HepG2 (cell line): ENCODE results near the gene TMEM141. TPM values are rescaled to one million over a fixed set of nuclear protein-coding genes. Genes with fewer than 3 reads are reported as not detected.

Experiments
- ATAC-seq: fragments of 200-7000 bp; cut with Tn5 transposase; 3 replicates; pipeline ENCODE4 v1.9.1; 2020; ENCODE audit warnings: mild to moderate bottlenecking, moderate library complexity
- BruUV-seq: library from RNA; stranded (reverse); fragments of 400-500 nt; replicated peaks from 2 replicates; lab custom pipeline; 2021; lab: Mats Ljungman, UMichigan
- CTCF ChIA-PET: fragments of 300-600 bp; formaldehyde crosslinking; extraction: SDS; loops from one replicate; lab custom pipeline; 2021; ENCODE audit warnings: low total read pairs, inconsistent platforms, low intra/inter-chr PET ratio; lab: Yijun Ruan, JAX
- POLR2A ChIA-PET: fragments of 350-600 bp; sonication (Branson Sonifier 250); formaldehyde crosslinking; loops from one replicate; lab custom pipeline; 2020; ENCODE audit warnings: antibody characterized with exemption, inconsistent platforms; lab: Yijun Ruan, JAX
- DNase-seq: peaks from one replicate; pipeline ENCODE4 v3.0.0-alpha.2; 2015; ENCODE audit warnings: low spot score
- FAIRE-seq: peaks from 3 replicates; lab custom pipeline; 2011; peaks lifted over from hg19 to GRCh38; lab: Jason Lieb, UNC
- H2AFZ ChIP-seq: one replicate; pipeline ENCODE4 v1.6.1; 2011; ENCODE audit warnings: low read length, inconsistent platforms
- H3K27ac ChIP-seq: fragments of 300-600 bp; 3 replicates; pipeline ENCODE4 v1.8.0; 2011; ENCODE audit warnings: mixed run types, mild to moderate bottlenecking, mixed read lengths, low read length, inconsistent platforms; ENCODE audit not compliant: insufficient read depth; ENCODE audit errors: extremely low read length
- H3K27me3 ChIP-seq, 2 experiments: fragments of 200-600 bp in 1 of 2; 2 replicates in 1 of 2; 3 replicates in 1 of 2; pipeline versions ENCODE4 v1.6.0 to v1.8.0; 2011; ENCODE audit warnings: low read length in 2 of 2, mild to moderate bottlenecking in 2 of 2, moderate library complexity in 2 of 2, inconsistent platforms in 1 of 2; ENCODE audit not compliant: insufficient read depth in 2 of 2, control insufficient read depth in 1 of 2
- H3K36me3 ChIP-seq, 2 experiments: fragments of 200-600 bp in 1 of 2; replicated peaks in 1 of 2; 2 replicates in 1 of 2; 3 replicates in 1 of 2; pipeline versions ENCODE4 v1.5.1 to v1.8.0; 2011; ENCODE audit warnings: low read length in 2 of 2, inconsistent platforms in 1 of 2; ENCODE audit not compliant: insufficient read depth in 2 of 2, control insufficient read depth in 1 of 2
- H3K4me1 ChIP-seq: 2 replicates; pipeline ENCODE4 v1.5.1; 2012; ENCODE audit warnings: low read length, inconsistent platforms; ENCODE audit not compliant: insufficient read depth
- H3K4me2 ChIP-seq: 2 replicates; pipeline ENCODE4 v1.6.0; 2011; ENCODE audit warnings: low read depth, low read length, inconsistent platforms
- H3K4me3 ChIP-seq, 3 experiments: fragments of 200-600 bp in 1 of 3; sonication (generic), shearing (Covaris generic) in 1 of 3; replicated peaks in 1 of 3; 2 replicates each; pipeline ENCODE4 v1.5.1; 2011 to 2016; ENCODE audit warnings: low read length in 3 of 3, inconsistent platforms in 2 of 3, low read depth in 2 of 3, mild to moderate bottlenecking in 2 of 3, control low read depth in 1 of 3, mixed read lengths in 1 of 3; ENCODE audit not compliant: insufficient read depth in 1 of 3
- H3K79me2 ChIP-seq: one replicate; pipeline ENCODE4 v1.6.1; 2011; ENCODE audit warnings: low read length, inconsistent platforms; ENCODE audit not compliant: insufficient read depth
- H3K9ac ChIP-seq: 2 replicates; pipeline ENCODE4 v1.6.0; 2011; ENCODE audit warnings: mild to moderate bottlenecking, low read depth, low read length, inconsistent platforms; ENCODE audit not compliant: insufficient read depth
- H3K9me3 ChIP-seq: 2 replicates; pipeline ENCODE4 v1.5.1; 2012; ENCODE audit warnings: mild to moderate bottlenecking, low read length
- H4K20me1 ChIP-seq: 2 replicates; pipeline ENCODE4 v1.6.0; 2011; ENCODE audit warnings: inconsistent platforms, mild to moderate bottlenecking, low read length, moderate library complexity; ENCODE audit not compliant: insufficient read depth
- ARHGAP35 ChIP-seq: sonication (generic); formaldehyde crosslinking; IDR thresholded peaks from 2 replicates; pipeline ENCODE4 v1.9.0; 2022; ENCODE audit warnings: mild to moderate bottlenecking, inconsistent platforms, moderate library complexity, missing genetic modification reagents, borderline replicate concordance
- ASH2L ChIP-seq: fragments of 300-600, 200-600 bp; sonication (generic); IDR thresholded peaks from 2 replicates; pipeline ENCODE4 v1.7.0; 2017; ENCODE audit warnings: low read depth, mild to moderate bottlenecking, moderate library complexity, mixed read lengths, low read length; ENCODE audit not compliant: insufficient read length
- CREB1 ChIP-seq, 2 experiments: fragments of 450-650 bp in 1 of 2; IDR thresholded peaks; 2 replicates each; pipeline ENCODE4 v1.6.1; 2016 to 2017; ENCODE audit warnings: control low read depth in 1 of 2, mild to moderate bottlenecking in 1 of 2, missing compliant biosample characterization in 1 of 2, missing genetic modification characterization in 1 of 2
- DBP ChIP-seq: sonication (generic); formaldehyde crosslinking; IDR thresholded peaks from 2 replicates; pipeline ENCODE4 v1.4.0; 2020; ENCODE audit warnings: missing genetic modification reagents; ENCODE audit errors: not compliant biosample characterization
- MED1 ChIP-seq: sonication (generic); formaldehyde crosslinking; IDR thresholded peaks from 2 replicates; pipeline ENCODE4 v1.4.0; 2020; ENCODE audit warnings: missing genetic modification reagents
- MYNN ChIP-seq: sonication (generic); formaldehyde crosslinking; IDR thresholded peaks from 2 replicates; pipeline ENCODE4 v1.4.0; 2020; ENCODE audit warnings: mild to moderate bottlenecking, low read depth, missing genetic modification reagents
- THAP11 ChIP-seq: IDR thresholded peaks from 2 replicates; pipeline ENCODE4 v1.6.1; 2016; ENCODE audit warnings: missing biosample characterization, missing genetic modification reagents
- WIZ ChIP-seq: sonication (generic); formaldehyde crosslinking; IDR thresholded peaks from 2 replicates; pipeline ENCODE4 v1.5.1; 2020; ENCODE audit warnings: mild to moderate bottlenecking, missing genetic modification reagents
- ZBTB43 ChIP-seq: sonication (generic); formaldehyde crosslinking; conservative IDR thresholded peaks from 2 replicates; pipeline ENCODE4 v1.4.0; 2020; ENCODE audit warnings: missing genetic modification reagents
- ZNF207 ChIP-seq: fragments of 450-650 bp; IDR thresholded peaks from 2 replicates; pipeline ENCODE4 v1.6.1; 2016; ENCODE audit warnings: antibody characterized with exemption, borderline replicate concordance
- ZNF564 ChIP-seq: sonication (generic); formaldehyde crosslinking; IDR thresholded peaks from 2 replicates; pipeline ENCODE4 v1.8.1; 2023; ENCODE audit warnings: mild to moderate bottlenecking, missing genetic modification reagents
- ZNF576 ChIP-seq: sonication (generic); formaldehyde crosslinking; IDR thresholded peaks from 2 replicates; pipeline ENCODE4 v1.4.0; 2020; ENCODE audit warnings: mild to moderate bottlenecking, missing genetic modification reagents
- ZSCAN31 ChIP-seq: sonication (generic); formaldehyde crosslinking; IDR thresholded peaks from 2 replicates; pipeline ENCODE4 v1.5.0; 2020; ENCODE audit warnings: low read depth, mild to moderate bottlenecking, missing genetic modification reagents
- WGBS: methylation state at CpG from one replicate; pipeline ENCODE4 v1.1.6; 2017; ENCODE audit warnings: low lambda C conversion rate; 5-methylcytosine and 5-hydroxymethylcytosine counted together
- in situ Hi-C: cut with HindIII; loops from 2 replicates; pipeline ENCODE4 v1.10.0; 2017; ENCODE audit warnings: low pct_unique_long_range_greater_than_20kb; ENCODE audit not compliant: extremely low pct_ligation_motif_present
- intact Hi-C: fragments of 100-400 bp; cut with micrococcal nuclease; formaldehyde crosslinking; loops from one replicate; pipeline ENCODE4 v1.10.0; 2022; ENCODE audit not compliant: unreplicated experiment
- polyA plus RNA-seq, 8 experiments: library from polyadenylated mRNA; depleted of rRNA in 3 of 8; stranded (reverse) in 7 of 8; unstranded in 1 of 8; fragments of >200 nt; fragmentation: Illumina TruSeq in 4 of 8; extraction: Trizol in 4 of 8; gene quantifications; 2 replicates each; pipeline versions ENCODE4 v1.2.1 to v1.2.3, GENCODE V29; 2011 to 2016; ENCODE audit warnings: low read depth in 4 of 8, missing spikeins in 1 of 8, mixed read lengths in 1 of 8; ENCODE audit not compliant: insufficient read depth in 1 of 8
- total RNA-seq, 5 experiments: library from RNA; depleted of rRNA; stranded (reverse); fragments of >200 nt; fragmentation: Illumina TruSeq; extraction: Trizol; gene quantifications; 2 replicates each; pipeline ENCODE4 v1.2.3, GENCODE V29; 2016; ENCODE audit warnings: low read depth in 1 of 5
- TF ChIP-seq, protein P1 (sequence below): sonication (generic); formaldehyde crosslinking; IDR thresholded peaks from 2 replicates; pipeline ENCODE4 v1.4.0; 2020; ENCODE audit warnings: missing genetic modification reagents, mild to moderate bottlenecking, borderline replicate concordance

TMEM141 gene
- total and polyA plus RNA-seq, 2 of the 13 experiments (the other 11 are each of a cell fraction or from before 2014, with no cell fraction given) = 81.0 to 202 TPM

DNA sequence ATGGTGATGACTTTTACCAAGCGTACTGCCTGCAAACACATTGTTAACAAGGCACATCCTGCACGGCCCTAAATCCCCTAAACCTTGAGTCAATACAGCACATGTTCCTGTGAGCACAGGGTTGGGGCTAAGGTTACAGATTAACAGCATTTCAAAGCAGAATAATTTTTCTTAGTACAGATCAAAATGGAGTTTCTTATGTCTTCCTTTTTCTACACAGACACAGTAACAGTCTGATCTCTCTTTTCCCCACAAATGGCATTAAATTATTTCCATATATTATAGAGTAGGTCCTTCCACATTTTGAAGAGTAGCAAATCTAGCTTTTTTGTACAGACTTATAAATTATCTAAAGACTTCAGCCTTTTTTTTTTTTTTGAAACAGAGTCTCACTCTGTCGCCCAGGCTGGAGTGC lies 1.6 kb upstream of the TMEM141 start:
- DNase-seq = peak; percentile 89
- Histone ChIP-seq H3K27me3 (no peaks in the 10 kb centered on the region; a peak in 1 of 5 replicates), H3K27ac (peak overlapping the region; percentile 91), H3K9ac (peak overlapping the region; percentile 62), H3K4me2 (peak overlapping the region; percentile 91), H3K79me2 (peaks cover 25% of the 10 kb centered on the region), H3K4me1 (peaks cover 82% of the 10 kb centered on the region), H3K4me3 (peak overlapping the region in 1 of 3 experiments; percentile 41; a peak in 1 of 6 replicates), H4K20me1 (no peaks in the 10 kb centered on the region), H2AFZ (no peak overlapping the region), H3K9me3 (no peaks in the 10 kb centered on the region), H3K36me3 (0 out of 5 replicates have a peak, but pooled peaks cover 0 to 12% of the 10 kb centered on the region in 2 experiments)
- CTCF ChIA-PET = no interaction called here
- POLR2A ChIA-PET = interaction anchor here (1.6 kb wide), 1 partner anchor 10 kb away, joined by 22 read pairs; no protein-coding TSS in a partner anchor
- ATAC-seq = no peak
- BruUV-seq = no TSS peak
- intact Hi-C loops (loop anchor here (5.0 to 10.0 kb wide), 3 partner anchors 58 to 138 kb away; partner anchors contain the start of genes PHPT1 and TRAF2), in situ Hi-C loops (no loop called here)
- WGBS = 0% methylated on average over 3 of the region's 3 CpGs
- FAIRE-seq = peak; percentile 70
- no peak for TF ChIP-seq ZSCAN31
- no peak for TF ChIP-seq WIZ (CRISPR knock-in tag)
- TF ChIP-seq, protein P1, sequence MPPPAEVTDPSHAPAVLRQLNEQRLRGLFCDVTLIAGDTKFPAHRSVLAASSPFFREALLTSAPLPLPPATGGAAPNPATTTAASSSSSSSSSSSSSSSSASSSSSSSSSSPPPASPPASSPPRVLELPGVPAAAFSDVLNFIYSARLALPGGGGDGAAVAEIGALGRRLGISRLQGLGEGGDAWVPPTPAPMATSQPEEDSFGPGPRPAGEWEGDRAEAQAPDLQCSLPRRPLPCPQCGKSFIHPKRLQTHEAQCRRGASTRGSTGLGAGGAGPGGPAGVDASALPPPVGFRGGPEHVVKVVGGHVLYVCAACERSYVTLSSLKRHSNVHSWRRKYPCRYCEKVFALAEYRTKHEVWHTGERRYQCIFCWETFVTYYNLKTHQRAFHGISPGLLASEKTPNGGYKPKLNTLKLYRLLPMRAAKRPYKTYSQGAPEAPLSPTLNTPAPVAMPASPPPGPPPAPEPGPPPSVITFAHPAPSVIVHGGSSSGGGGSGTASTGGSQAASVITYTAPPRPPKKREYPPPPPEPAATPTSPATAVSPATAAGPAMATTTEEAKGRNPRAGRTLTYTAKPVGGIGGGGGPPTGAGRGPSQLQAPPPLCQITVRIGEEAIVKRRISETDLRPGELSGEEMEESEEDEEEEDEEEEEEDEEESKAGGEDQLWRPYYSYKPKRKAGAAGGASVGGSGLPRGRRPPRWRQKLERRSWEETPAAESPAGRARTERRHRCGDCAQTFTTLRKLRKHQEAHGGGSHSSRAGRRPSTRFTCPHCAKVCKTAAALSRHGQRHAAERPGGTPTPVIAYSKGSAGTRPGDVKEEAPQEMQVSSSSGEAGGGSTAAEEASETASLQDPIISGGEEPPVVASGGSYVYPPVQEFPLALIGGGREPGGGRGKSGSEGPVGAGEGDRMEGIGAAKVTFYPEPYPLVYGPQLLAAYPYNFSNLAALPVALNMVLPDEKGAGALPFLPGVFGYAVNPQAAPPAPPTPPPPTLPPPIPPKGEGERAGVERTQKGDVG (CRISPR knock-in tag) = no peak
- no peak for TF ChIP-seq ZNF564 (CRISPR knock-in tag)
- no peak for TF ChIP-seq DBP
- no peak for TF ChIP-seq ZNF207
- TF ChIP-seq MYNN (CRISPR knock-in tag) = no peak
- no peak for TF ChIP-seq ZNF576
- 0 out of 2 replicates have a peak, but pooled peaks have one; percentile 5 for TF ChIP-seq ZBTB43
- TF ChIP-seq ARHGAP35 = no peak
- peak; percentile 15 for TF ChIP-seq ASH2L
- no peak for TF ChIP-seq CREB1 (IDR thresholded peaks at IDR 0.05)
- no peak for TF ChIP-seq CREB1 (CRISPR knock-in tag; IDR thresholded peaks at IDR 0.05)
- TF ChIP-seq THAP11 (CRISPR knock-in tag) = 0 out of 2 replicates have a peak, but pooled peaks have one; percentile 13
- TF ChIP-seq MED1 (CRISPR knock-in tag) = peak; percentile 36; the same call in 1 of the 2 replicates
